Mucosa of descending colon (tissue), 3 donors: Measurements from ENCODE around the gene SOCS3. TPM values are rescaled to one million over a fixed set of nuclear protein-coding genes. Genes with fewer than 3 reads are reported as not detected.

Source experiments
- ATAC-seq: fragments of 200-7000 bp; cut with Tn5 transposase; one replicate; pipeline ENCODE4 v1.9.1; 2020; ENCODE audit warnings: mild to moderate bottlenecking, moderate library complexity
- DNase-seq, 3 donors: peaks; one replicate each; pipeline ENCODE4 v3.0.0-alpha.2; 2020
- H3K36me3 ChIP-seq: fragments of 200-600 bp; one replicate; pipeline ENCODE4 v1.8.0; 2021; ENCODE audit warnings: low read depth, mild to moderate bottlenecking
- H3K4me1 ChIP-seq: fragments of 200-600 bp; one replicate; pipeline ENCODE4 v1.8.0; 2021; ENCODE audit warnings: low read depth, mild to moderate bottlenecking
- H3K4me3 ChIP-seq: fragments of 200-600 bp; one replicate; pipeline ENCODE4 v1.8.0; 2021; ENCODE audit warnings: mild to moderate bottlenecking
- H3K9me3 ChIP-seq: fragments of 200-600 bp; one replicate; pipeline ENCODE4 v1.8.0; 2021; ENCODE audit warnings: mild to moderate bottlenecking
- intact Hi-C, 2 donors: fragments of 100-400 bp; cut with DNase I in 1 of 2; cut with micrococcal nuclease in 1 of 2; formaldehyde crosslinking; loops; one replicate each; pipeline versions ENCODE4 v1.11.0 to v1.11.1; 2022; cut with DNase I, micrococcal nuclease
- long read RNA-seq, 2 donors: library from polyadenylated mRNA; unstranded; transcript quantifications; one replicate each; pipeline ENCODE4 v2.0.0, GENCODE V29; 2019 to 2021
- total RNA-seq, 3 donors: library from RNA; stranded (reverse); fragmentation: NEBNext Ultra II Directional in 2 of 3; extraction: Animal tissue kit (Norgen Biotek cat#: 25700) in 2 of 3; gene quantifications; one replicate each; pipeline versions ENCODE4 v1.2.1 to v1.2.4, GENCODE V29; 2021 to 2023
- TF ChIP-seq, protein P1 (sequence below): fragments of 200-600 bp; IDR thresholded peaks from one replicate; pipeline ENCODE4 v1.8.0; 2022; ENCODE audit warnings: antibody characterized with exemption, mild to moderate bottlenecking
- donor health status: DM: no; HTN: no; CAD: no; lungs with moderate emphysema.
- donor health status: DM: no; HTN: no; CAD: no.
- donor health status: DM: no; HTN: yes; CAD: no.

SOCS3 gene, protein sequence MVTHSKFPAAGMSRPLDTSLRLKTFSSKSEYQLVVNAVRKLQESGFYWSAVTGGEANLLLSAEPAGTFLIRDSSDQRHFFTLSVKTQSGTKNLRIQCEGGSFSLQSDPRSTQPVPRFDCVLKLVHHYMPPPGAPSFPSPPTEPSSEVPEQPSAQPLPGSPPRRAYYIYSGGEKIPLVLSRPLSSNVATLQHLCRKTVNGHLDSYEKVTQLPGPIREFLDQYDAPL
- total RNA-seq, result 10 to 100 TPM; 21.9 to 41.3 (median 23.2) TPM
- long read RNA-seq, donor 1, transcript SOCS3-201 (2 exons, 2,734 nt), result major isoform, 137 of 172 reads
- long read RNA-seq, donor 1, partial matches to known transcripts, result 0 of 172 reads
- long read RNA-seq, donor 1, other reads (novel, unspliced or antisense), result 35 of 172 reads
- long read RNA-seq, donor 2, transcript SOCS3-201 (2 exons, 2,734 nt), result major isoform, 17 of 21 reads
- long read RNA-seq, donor 2, partial matches to known transcripts, result 0 of 21 reads
- long read RNA-seq, donor 2, other reads (novel, unspliced or antisense), result 4 of 21 reads

DNA sequence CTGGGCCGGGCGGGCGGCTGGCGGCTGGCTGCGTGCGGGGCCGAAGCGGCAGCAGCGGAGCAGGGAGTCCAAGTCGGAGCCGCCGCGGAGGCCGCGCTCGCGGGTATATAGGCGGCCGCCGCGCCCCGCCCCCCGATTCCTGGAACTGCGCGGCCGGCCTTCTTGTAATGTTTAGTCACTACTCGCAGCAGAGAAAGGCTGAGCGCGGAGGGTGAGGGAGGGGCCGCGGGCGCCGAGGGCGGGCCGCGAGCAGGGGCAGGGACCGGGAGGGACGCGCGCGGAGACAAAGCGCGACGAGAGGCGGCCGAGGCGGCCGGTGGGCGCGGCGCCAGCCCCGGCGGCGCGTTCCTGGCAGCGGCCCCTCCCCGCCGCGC lies at the start of gene SOCS3:
Gene SOCS3 (minus strand): TSS at position 81 of the 374 bp plus-strand sequence. CDS start 982 bp downstream, outside the sequence.
- H3K9me3 ChIP-seq, result no peaks in the 10 kb centered on the region
- intact Hi-C loops, result loop anchor here in 1 of 2 donors (10.0 kb wide), 1 partner anchor 65 kb away; no protein-coding TSS in a partner anchor
- H3K36me3 ChIP-seq, result no peaks in the 10 kb centered on the region
- H3K4me1 ChIP-seq, result peaks cover 19% of the 10 kb centered on the region
- ATAC-seq, result peak; percentile 87
- DNase-seq, result peak; percentile 94 to 98 (median 97)
- H3K4me3 ChIP-seq, result peak within 1 kb of the TSS; percentile 51
- TF ChIP-seq, protein P1, sequence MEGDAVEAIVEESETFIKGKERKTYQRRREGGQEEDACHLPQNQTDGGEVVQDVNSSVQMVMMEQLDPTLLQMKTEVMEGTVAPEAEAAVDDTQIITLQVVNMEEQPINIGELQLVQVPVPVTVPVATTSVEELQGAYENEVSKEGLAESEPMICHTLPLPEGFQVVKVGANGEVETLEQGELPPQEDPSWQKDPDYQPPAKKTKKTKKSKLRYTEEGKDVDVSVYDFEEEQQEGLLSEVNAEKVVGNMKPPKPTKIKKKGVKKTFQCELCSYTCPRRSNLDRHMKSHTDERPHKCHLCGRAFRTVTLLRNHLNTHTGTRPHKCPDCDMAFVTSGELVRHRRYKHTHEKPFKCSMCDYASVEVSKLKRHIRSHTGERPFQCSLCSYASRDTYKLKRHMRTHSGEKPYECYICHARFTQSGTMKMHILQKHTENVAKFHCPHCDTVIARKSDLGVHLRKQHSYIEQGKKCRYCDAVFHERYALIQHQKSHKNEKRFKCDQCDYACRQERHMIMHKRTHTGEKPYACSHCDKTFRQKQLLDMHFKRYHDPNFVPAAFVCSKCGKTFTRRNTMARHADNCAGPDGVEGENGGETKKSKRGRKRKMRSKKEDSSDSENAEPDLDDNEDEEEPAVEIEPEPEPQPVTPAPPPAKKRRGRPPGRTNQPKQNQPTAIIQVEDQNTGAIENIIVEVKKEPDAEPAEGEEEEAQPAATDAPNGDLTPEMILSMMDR, result no peak

DNA sequence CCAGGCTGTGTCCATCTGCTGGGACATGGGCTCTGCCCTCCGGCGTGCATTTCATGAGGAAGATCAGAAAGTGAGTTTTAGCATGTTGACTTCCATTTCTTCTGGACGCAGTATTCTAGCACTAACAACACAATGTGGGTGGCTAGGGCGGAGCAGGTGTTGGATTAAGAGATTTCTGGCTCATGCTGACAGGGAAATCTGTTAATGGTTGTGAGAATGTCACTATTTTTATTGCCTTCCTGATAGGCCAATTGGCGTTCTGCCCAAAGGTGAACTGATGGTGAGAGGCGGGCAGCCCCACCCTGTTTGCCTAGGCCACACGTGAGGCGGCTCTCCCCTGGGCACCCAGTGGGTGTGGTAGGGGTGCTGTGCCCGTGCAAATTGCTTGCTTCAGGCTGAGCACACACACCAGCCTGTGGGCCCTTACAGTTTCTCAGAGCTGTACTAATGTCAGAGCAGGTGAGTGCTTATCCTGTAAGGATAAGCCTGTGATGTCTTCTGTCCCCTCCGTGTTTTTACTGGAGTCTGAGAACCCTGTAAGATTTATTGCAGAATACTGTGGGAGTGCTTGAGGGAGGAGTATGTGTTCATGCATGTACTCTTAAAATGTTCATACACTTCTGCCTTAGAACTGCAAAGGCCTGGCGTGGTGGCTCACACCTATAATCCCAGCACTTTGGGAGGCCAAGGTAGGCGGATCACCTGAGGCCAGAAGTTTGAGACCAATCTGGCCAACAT lies 49.5 kb upstream of the SOCS3 start:
- intact Hi-C loops, result no loop called here
- no peaks in the 10 kb centered on the region for H3K9me3 ChIP-seq
- TF ChIP-seq, protein P1, result no peak
- DNase-seq (peak; percentile 88 to 95 (median 92)), ATAC-seq (peak; percentile 82)
- H3K36me3 ChIP-seq, result peaks cover 5% of the 10 kb centered on the region
- H3K4me3 ChIP-seq, result no peak overlapping the region
- H3K4me1 ChIP-seq, result peaks cover 62% of the 10 kb centered on the region

DNA sequence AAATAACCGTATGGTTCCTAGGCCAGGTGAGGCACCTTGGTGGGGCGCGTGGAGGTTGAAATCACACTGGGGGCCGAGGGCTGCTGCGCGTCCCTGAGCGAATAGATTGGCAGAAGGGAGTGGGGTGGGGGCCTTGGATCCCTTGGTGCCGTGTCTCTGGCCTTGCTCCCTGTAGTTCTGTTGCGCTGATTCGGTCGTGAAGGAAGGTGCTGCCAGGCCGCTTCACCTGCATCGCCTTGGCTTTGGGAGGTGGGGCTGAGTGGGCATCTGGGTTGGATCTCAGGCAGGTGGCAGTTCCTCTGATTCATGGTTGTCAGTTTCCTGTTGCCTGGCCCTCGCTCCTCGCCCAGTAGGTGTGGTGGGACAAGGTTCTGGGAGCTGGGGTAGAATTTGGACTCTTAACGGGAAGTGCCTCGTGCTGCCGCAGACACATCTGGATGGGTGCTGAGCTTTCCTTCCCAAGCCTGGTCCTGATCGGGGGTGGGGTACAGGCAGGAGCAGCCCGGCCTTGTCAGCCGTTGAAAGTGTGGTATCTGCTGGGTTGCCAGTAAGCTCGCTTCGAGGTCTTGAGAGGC lies 48.7 kb upstream of the SOCS3 start:
- ATAC-seq (peak; percentile 74), DNase-seq (peak; percentile 78 to 87 (median 83))
- H3K36me3 ChIP-seq, result peaks cover 5% of the 10 kb centered on the region
- peaks cover 62% of the 10 kb centered on the region for H3K4me1 ChIP-seq
- no peaks in the 10 kb centered on the region for H3K9me3 ChIP-seq
- TF ChIP-seq, protein P1, result no peak
- intact Hi-C loops, result no loop called here
- no peak overlapping the region for H3K4me3 ChIP-seq

DNA sequence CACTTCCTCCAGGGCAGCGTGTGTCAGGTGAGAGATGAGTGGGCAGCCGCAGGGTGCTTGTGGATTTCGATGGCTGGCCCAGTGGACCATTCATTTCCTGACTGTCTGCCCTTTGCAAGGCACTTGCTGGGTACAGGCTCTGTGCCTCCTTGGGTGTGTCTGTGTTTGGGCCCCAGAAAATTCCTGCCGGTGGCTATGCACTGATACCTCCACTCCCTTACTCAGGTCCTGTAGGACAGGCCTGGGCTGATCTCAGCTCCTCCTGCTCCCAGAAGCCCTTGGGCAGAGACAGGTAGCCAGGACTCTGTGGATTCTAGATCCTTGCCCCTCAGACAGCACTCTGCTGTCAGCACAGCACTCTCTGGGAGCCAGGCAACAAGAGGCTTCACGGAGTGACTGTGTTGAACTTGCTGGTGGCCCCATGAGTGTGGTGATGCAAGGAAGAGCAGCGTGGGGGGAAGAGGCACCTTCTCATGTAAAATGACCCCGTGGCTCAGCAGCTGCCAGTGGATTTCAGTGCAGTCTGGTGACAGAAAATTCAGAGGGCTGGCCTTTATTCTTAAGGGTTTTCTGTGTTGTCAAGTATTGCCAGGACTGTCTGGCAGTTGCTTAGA lies 47.6 kb upstream of the SOCS3 start:
- no peak overlapping the region for H3K4me3 ChIP-seq
- DNase-seq (no peak), ATAC-seq (no peak)
- H3K36me3 ChIP-seq, result peaks cover 5% of the 10 kb centered on the region
- peaks cover 55% of the 10 kb centered on the region for H3K4me1 ChIP-seq
- no peaks in the 10 kb centered on the region for H3K9me3 ChIP-seq
- TF ChIP-seq, protein P1, result no peak
- intact Hi-C loops, result no loop called here

DNA sequence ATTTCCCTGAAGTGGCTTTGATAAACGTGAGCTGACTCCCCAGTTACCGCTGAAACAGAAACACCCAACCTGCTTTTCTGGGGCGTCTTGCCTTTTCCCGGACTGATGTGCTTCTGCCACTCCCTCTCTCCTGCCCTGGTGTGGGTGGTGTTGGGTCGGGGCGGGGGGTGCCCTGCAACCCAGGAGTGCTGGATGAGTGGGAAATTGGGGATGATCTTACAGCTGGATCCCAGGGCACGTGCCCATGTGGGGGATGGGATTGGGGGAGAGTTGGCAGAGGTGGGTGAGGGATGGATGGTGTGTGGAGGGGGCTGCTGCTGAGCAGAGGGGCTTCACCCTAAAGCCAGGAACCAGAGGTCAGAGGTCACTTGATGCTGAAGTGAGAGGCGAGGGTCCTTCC lies 47.0 kb upstream of the SOCS3 start:
- Histone ChIP-seq H3K4me3 (no peak overlapping the region), H3K4me1 (peaks cover 49% of the 10 kb centered on the region), H3K9me3 (no peaks in the 10 kb centered on the region), H3K36me3 (peaks cover 5% of the 10 kb centered on the region)
- intact Hi-C loops, result no loop called here
- ATAC-seq, result no peak
- DNase-seq, result no peak
- TF ChIP-seq, protein P1, result no peak
